Measurements from ENCODE around the gene TNS3. TPM values are rescaled to one million over a fixed set of nuclear protein-coding genes. Genes with fewer than 3 reads are reported as not detected.
A peak's percentile ranks its signal among the peaks of the same experiment; 100 is the strongest.

The TNS3 gene
- total RNA-seq, result 168 TPM
- long read RNA-seq, full-length matches to known transcripts, result 3 of 173 reads
- long read RNA-seq, partial matches to known transcripts, result 61 of 173 reads
- long read RNA-seq, other reads (novel, unspliced or antisense), result 109 of 173 reads

- H3K9me3 ChIP-seq, result no peaks in the 10 kb centered on the region
- peak; percentile 24 for TF ChIP-seq CTCF (IDR thresholded peaks at IDR 0.05)
- peaks cover 56% of the 10 kb centered on the region for H3K4me1 ChIP-seq
- no peaks in the 10 kb centered on the region for H3K27me3 ChIP-seq
- peak within 1 kb of the TSS; percentile 89 for H3K27ac ChIP-seq
- DNase-seq, result peak; percentile 86
- intact Hi-C loops (cut with DNase I), result no loop called here
- no peaks in the 10 kb centered on the region for H3K36me3 ChIP-seq
- H3K4me3 ChIP-seq, result peak within 1 kb of the TSS; percentile 69
- peak; percentile 82 for ATAC-seq
Measured at GRCh38 chr7:47581804-47582763, at the start of gene TNS3. TSS of gene TNS3 (minus strand) at chr7:47582111. CDS start at chr7:47439636, 142,475 bp downstream.

- ATAC-seq (no peak), DNase-seq (no peak)
- Histone ChIP-seq H3K27ac (no peak overlapping the region), H3K4me3 (no peak overlapping the region), H3K36me3 (no peaks in the 10 kb centered on the region), H3K4me1 (peaks cover 4% of the 10 kb centered on the region), H3K27me3 (no peaks in the 10 kb centered on the region), H3K9me3 (no peaks in the 10 kb centered on the region)
- intact Hi-C loops (cut with DNase I), result no loop called here
- TF ChIP-seq CTCF (IDR thresholded peaks at IDR 0.05), result no peak
Measured at GRCh38 chr7:47631711-47632110, 49.8 kb upstream of the TNS3 start.

- intact Hi-C loops (cut with DNase I), result no loop called here
- no peak for DNase-seq
- no peak for ATAC-seq
- Histone ChIP-seq H3K9me3 (no peaks in the 10 kb centered on the region), H3K4me3 (no peak overlapping the region), H3K4me1 (no peaks in the 10 kb centered on the region), H3K27ac (no peak overlapping the region), H3K27me3 (no peaks in the 10 kb centered on the region), H3K36me3 (no peaks in the 10 kb centered on the region)
- TF ChIP-seq CTCF (IDR thresholded peaks at IDR 0.05), result no peak
Measured at GRCh38 chr7:47627580-47628283, 45.8 kb upstream of the TNS3 start.

GRCh38 chr7:47625861-47626715 lies 44.2 kb upstream of the TNS3 start:
- DNase-seq, result no peak
- Histone ChIP-seq H3K27ac (no peak overlapping the region), H3K9me3 (no peaks in the 10 kb centered on the region), H3K4me1 (peaks cover 11% of the 10 kb centered on the region), H3K4me3 (no peak overlapping the region), H3K36me3 (no peaks in the 10 kb centered on the region), H3K27me3 (no peaks in the 10 kb centered on the region)
- no peak for TF ChIP-seq CTCF (IDR thresholded peaks at IDR 0.05)
- intact Hi-C loops (cut with DNase I), result no loop called here
- ATAC-seq, result no peak

- DNase-seq, result no peak
- intact Hi-C loops (cut with DNase I), result no loop called here
- TF ChIP-seq CTCF (IDR thresholded peaks at IDR 0.05), result no peak
- H3K4me3 ChIP-seq, result no peak overlapping the region
- no peak overlapping the region for H3K27ac ChIP-seq
- ATAC-seq, result no peak
- H3K9me3 ChIP-seq, result no peaks in the 10 kb centered on the region
- H3K36me3 ChIP-seq, result no peaks in the 10 kb centered on the region
- H3K27me3 ChIP-seq, result no peaks in the 10 kb centered on the region
- peaks cover 11% of the 10 kb centered on the region for H3K4me1 ChIP-seq
Measured at GRCh38 chr7:47624689-47625088, 42.8 kb upstream of the TNS3 start.
